ENCODE measurements around the gene LILRB5.
A peak's percentile ranks its signal among the peaks of the same experiment; 100 is the strongest.
"Not testable (repeated sequence)": the region's sequence is repeated elsewhere in the genome, so short reads cannot be mapped to it uniquely, and the experiment has no call there.

Gene LILRB5

GRCh38 chr19:54242234-54242633 lies 14.8 kb downstream of the LILRB5 start:
- not testable (repeated sequence) for DNase-seq (ENCODE audit: low read depth)

- not testable (repeated sequence) for DNase-seq (ENCODE audit: low read depth)
Measured at GRCh38 chr19:54240372-54241336, 16.4 kb downstream of the LILRB5 start.

- DNase-seq (ENCODE audit: low read depth), result not testable (repeated sequence)
Measured at GRCh38 chr19:54239491-54240371, 17.3 kb downstream of the LILRB5 start.

GRCh38 chr19:54233941-54234340 lies 23.1 kb downstream of the LILRB5 start:
- no peak for DNase-seq (ENCODE audit: low read depth)

- peak; percentile 75 for DNase-seq (ENCODE audit: low read depth)
Measured at GRCh38 chr19:54231077-54231931, 25.8 kb downstream of the LILRB5 start.

GRCh38 chr19:54230031-54230430 lies 27.0 kb downstream of the LILRB5 start:
- no peak for DNase-seq (ENCODE audit: low read depth)

GRCh38 chr19:54229146-54229545 lies 27.9 kb downstream of the LILRB5 start:
- no peak for DNase-seq (ENCODE audit: low read depth)

- not testable (repeated sequence) for DNase-seq (ENCODE audit: low read depth)
Measured at GRCh38 chr19:54224619-54225018, 32.5 kb downstream of the LILRB5 start.

GRCh38 chr19:54223937-54224281 lies 33.2 kb downstream of the LILRB5 start:
- DNase-seq (ENCODE audit: low read depth), result not testable (repeated sequence)

- not testable (repeated sequence) for DNase-seq (ENCODE audit: low read depth)
Measured at GRCh38 chr19:54223277-54223936, 33.7 kb downstream of the LILRB5 start.

- not testable (repeated sequence) for DNase-seq (ENCODE audit: low read depth)
Measured at GRCh38 chr19:54222474-54223276, 34.4 kb downstream of the LILRB5 start, which contains the start of gene LILRB3. Gene LILRB3, minus strand, starts transcription at chr19:54223007. Its CDS starts 31 bp downstream, at chr19:54222976.

GRCh38 chr19:54221947-54222346 lies 35.1 kb downstream of the LILRB5 start:
- DNase-seq (ENCODE audit: low read depth), result not testable (repeated sequence)

- not testable (repeated sequence) for DNase-seq (ENCODE audit: low read depth)
Measured at GRCh38 chr19:54219702-54220101, 37.4 kb downstream of the LILRB5 start.

- no peak for DNase-seq (ENCODE audit: low read depth)
Measured at GRCh38 chr19:54218960-54219661, 38.0 kb downstream of the LILRB5 start.

- DNase-seq (ENCODE audit: low read depth), result no peak
Measured at GRCh38 chr19:54218259-54218658, 38.8 kb downstream of the LILRB5 start.

- DNase-seq (ENCODE audit: low read depth), result not testable (repeated sequence)
Measured at GRCh38 chr19:54217517-54218247, 39.4 kb downstream of the LILRB5 start.

GRCh38 chr19:54216869-54217268 lies 40.2 kb downstream of the LILRB5 start:
- no peak for DNase-seq (ENCODE audit: low read depth)

- not testable (repeated sequence) for DNase-seq (ENCODE audit: low read depth)
Measured at GRCh38 chr19:54214734-54215133, 42.3 kb downstream of the LILRB5 start.

GRCh38 chr19:54214217-54214616 lies 42.9 kb downstream of the LILRB5 start:
- not testable (repeated sequence) for DNase-seq (ENCODE audit: low read depth)

Data from activated T-cell treated with anti-CD3 and anti-CD28 coated beads for 24 hours (primary cell).